COLO668 (cell line): ENCODE data around the gene EFCAB6.
A peak's percentile ranks its signal among the peaks of the same experiment; 100 is the strongest.
"Not testable (repeated sequence)": the region's sequence is repeated elsewhere in the genome, so short reads cannot be mapped to it uniquely, and the experiment has no call there.

Source experiments
- DNase-seq: peaks from one replicate; lab custom pipeline; 2025; ENCODE audit not compliant: unreplicated experiment; lab: John Stamatoyannopoulos, UW

EFCAB6 gene

DNA sequence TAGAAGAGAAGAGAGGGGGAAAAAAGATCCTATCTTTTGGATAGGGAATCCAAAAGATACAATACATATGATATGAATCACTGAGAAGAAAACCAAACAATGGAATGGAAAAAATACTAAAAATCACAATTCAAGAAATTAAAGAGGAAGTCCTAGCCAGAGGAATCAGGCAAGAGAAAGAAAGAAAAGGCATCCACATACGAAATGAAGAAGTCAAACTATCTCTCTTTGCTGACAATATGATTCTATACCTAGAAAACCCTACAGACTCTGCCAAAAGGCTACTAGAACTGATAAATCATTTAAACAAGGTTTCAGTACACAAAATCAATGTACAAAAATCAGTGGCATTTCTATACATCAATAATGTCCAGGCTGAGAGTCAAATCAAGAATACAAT is 91.4 kb downstream of the EFCAB6 start:
- DNase-seq = no peak

GRCh38 chr22:43714104-43714503 is 98.0 kb downstream of the EFCAB6 start:
- DNase-seq = no peak

- DNase-seq = no peak
Measured at GRCh38 chr22:43711681-43712080, 100.4 kb downstream of the EFCAB6 start.

GRCh38 chr22:43707648-43708047 is 104.5 kb downstream of the EFCAB6 start:
- no peak for DNase-seq

- no peak for DNase-seq
Measured at GRCh38 chr22:43706571-43707328, 105.4 kb downstream of the EFCAB6 start.

GRCh38 chr22:43706151-43706550 is 106.0 kb downstream of the EFCAB6 start:
- peak; percentile 14 for DNase-seq

GRCh38 chr22:43704051-43704450 is 108.1 kb downstream of the EFCAB6 start:
- no peak for DNase-seq

DNA sequence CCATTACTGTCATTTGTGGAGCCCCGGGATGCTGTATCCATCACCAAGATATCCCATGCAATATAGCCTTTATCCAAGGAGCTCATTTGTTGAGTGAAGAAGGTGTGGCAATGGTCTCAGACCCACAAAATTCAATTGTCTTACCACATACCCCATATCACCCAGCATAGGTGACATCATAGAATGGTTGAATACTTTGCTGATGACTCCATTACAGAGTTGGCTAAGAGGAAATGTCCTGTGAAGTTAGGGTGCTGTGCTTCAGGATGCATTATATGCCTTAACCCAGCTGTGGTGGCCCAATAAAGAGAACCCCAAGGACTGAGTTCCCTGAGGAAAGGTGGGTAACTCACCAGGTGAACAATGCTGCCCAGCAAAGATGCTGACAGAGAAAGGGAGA is 113.7 kb downstream of the EFCAB6 start:
- no peak for DNase-seq

DNA sequence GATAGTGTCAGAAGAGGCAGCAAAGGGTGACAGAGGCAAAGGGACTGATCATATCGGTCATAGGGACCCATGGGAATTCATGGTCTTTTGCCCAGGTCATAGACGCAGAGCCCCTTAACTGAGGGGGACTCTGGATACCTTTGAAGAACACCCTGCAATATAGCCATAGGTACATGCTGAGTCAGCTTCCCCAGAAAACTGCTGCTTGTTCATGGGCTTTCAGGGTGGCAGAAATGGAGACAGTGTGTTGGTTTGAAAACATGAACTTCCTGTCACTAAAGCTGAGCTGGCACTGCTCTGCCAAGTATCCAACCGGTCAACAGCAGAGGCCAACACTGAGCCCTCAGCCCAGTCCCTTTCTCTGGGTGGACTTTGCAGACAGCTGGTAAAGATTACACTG is 114.2 kb downstream of the EFCAB6 start:
- no peak for DNase-seq

GRCh38 chr22:43693249-43693648 is 118.9 kb downstream of the EFCAB6 start:
- DNase-seq = no peak

DNA sequence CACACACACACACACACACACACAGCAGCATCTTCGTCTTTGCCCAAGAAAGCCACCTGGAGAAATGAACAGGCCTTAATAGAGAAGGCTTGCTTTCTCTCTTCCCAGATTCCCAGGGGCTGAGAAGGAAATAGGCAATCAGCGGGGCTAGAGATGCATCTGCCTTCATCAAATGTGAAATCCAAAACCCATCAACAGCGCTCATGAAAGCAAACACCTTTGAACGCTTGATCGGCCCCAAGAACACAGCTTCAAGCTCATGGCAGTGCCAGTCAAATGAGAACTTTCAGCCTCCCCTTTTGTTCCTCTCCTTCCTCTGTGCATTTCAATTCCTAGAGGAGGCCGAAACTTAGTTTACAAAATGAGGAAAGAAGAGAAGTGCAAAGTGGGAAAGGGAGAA is 122.7 kb downstream of the EFCAB6 start:
- peak; percentile 21 for DNase-seq

GRCh38 chr22:43682851-43683250 is 129.3 kb downstream of the EFCAB6 start:
- DNase-seq = no peak

DNA sequence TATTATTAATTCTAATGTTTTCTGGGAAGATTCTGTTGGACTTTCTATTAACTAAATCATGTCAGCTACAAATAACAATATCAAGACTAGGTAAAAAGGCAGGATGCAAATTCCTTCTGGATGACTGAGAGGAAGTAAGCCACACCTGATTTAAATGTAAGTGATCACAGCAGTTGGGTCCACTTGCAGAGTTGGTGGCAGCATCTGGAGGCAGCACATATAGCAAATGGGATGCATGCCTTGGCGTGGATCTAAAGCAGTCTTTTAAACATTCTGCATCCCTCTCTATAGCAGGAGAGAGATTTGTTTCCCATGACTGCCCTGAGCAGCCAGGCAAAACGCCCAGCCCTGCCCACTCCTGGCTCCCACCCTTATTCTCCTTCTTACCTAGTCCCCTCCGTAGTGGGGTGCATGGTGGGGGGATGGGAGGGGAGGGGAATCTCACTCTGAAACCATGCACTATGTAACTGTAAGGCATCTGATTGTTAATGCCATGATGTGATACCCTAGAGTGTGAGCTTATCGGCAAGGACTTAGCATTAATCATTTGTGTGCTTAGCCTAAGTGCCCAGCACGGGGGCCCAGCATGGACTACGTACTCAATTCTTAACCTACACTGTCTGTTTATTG is 130.3 kb downstream of the EFCAB6 start:
- DNase-seq = no peak

DNA sequence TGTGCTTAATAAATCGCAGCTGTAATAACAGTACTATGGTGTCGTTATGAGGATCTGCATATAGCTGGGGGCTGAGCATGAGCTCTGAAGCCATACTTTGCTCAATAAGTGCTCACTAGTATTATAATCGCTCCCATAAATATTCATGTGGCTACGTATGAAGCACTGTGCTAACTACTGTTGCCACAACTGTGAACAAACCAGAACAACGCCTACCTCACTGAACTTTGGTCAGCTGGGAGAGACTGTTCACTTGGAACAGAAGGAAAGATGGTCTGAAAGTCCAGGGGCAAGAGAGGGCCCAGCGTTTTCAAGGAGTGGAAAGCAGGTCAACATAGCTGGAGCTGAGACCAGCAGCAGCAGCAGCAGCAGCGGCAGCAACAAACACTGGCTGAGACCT is 141.6 kb downstream of the EFCAB6 start:
- no peak for DNase-seq

DNA sequence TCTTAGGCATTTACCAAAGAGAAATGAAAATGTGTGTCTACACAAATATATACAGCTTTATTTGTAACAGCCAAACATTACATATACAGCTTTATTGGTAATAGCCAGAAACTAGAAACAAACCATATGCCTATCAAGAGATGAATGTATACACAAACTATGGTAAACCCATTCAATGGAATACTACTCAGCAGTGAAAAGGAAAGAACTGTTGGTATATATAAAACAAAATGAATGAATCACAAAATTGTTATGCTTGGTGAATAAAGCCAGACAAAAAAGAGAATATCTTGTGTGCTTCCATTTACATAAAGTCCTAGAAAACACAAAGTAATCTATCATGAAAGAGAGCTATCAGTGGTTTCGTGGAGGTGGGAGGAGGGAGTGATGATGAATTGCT is 142.9 kb downstream of the EFCAB6 start:
- DNase-seq = no peak

DNA sequence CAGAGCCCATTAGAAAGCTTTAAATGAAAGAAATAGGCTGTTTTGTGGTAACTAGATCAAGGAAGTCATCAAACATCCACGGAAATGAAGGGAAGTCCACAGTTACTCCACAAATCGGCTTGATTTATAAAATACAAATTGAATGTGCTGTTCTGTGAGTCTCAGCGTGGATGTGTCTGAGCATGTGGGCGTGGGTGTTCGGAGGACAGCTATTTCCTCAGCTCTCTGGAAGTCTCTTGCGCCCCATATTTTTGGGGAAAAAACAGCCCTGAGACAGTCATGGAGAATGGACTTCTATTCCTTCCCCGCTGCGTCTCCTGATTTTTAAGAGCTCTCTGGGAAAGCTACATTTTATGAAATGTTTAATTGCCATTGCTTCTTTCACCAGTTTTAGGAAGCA is 144.4 kb downstream of the EFCAB6 start:
- DNase-seq = no peak

GRCh38 chr22:43666457-43666856 is 145.6 kb downstream of the EFCAB6 start:
- no peak for DNase-seq

- peak; percentile 51 for DNase-seq
Measured at GRCh38 chr22:43658823-43659222, 153.3 kb downstream of the EFCAB6 start.

- DNase-seq = not testable (repeated sequence)
Measured at GRCh38 chr22:43656581-43656980, 155.5 kb downstream of the EFCAB6 start.

DNA sequence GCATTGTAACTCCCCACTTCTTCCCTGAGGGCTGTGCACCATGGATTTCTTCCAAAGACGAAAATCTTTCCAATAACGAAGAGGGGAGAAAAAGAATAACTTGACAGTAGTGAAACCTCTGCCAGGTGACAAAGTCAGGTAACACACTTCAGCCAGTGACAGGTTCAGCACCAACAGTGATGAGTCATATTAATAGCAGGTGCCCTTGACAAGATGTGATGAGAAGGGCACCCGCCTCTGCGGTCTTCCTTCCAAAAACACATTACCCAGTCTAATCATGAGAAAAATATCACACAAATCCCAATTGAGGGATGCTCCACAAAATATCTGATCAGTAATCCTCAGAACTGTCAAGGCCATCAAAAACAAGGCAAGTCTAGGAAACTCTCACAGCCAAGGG is 157.8 kb downstream of the EFCAB6 start:
- peak; percentile 28 for DNase-seq

DNA sequence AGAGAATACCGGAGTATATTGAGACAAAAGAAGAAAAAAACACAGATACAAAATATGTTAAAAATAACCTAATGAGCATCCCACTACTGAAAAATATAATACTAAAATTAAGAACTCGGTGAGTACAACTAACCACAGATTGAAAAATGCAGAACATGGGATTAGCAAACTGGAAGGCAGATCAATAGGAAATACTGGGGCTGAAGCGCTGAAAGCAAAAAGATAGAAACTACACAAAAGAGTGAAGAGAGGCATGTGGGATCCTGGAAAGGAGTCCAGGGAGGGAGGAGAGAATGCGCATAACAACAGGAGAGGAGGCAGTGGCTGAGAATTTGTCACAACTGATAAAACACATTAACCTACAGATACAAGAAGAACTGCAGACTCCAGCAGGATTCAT is 159.3 kb downstream of the EFCAB6 start:
- no peak for DNase-seq

DNA sequence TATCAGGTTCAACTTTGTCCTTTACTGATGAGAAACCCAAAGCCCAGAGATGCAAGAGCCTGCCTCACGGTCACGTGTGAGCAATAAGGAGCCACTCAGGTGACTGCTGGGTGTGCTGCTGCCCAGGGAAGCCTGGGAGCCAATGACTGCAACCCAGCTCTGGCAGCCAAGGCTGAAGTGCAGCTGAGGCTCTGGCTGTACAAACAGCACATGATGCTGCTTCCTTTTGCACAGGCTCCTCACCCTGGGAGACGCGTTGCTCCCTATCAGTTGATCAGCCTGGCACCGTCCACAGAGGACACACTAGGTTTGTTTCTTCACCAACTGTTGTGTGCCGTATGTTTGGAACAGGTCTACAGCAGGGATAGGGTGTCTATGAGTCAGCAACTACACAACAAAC is 168.7 kb downstream of the EFCAB6 start:
- DNase-seq = peak; percentile 26
